Suppressor macrophage treated with lipopolysaccharide for 1 hour (primary cell): ENCODE results near the gene AASS.
A peak's percentile ranks its signal among the peaks of the same experiment; 100 is the strongest.

Experiments
- DNase-seq, 3 donors: peaks; one replicate each; pipeline ENCODE4 v3.0.0-alpha.2; 2020 to 2022

AASS gene

GRCh38 chr7:122103064-122103463 is 41.0 kb downstream of the AASS start:
- DNase-seq, result no peak

- DNase-seq, result no peak
These were observed 44.0 kb downstream of the AASS start for GRCh38 chr7:122100021-122100420.

- no peak for DNase-seq
These were observed 48.4 kb downstream of the AASS start for GRCh38 chr7:122095642-122096041.

GRCh38 chr7:122094549-122094948 is 49.5 kb downstream of the AASS start:
- no peak for DNase-seq

- peak; percentile 76 to 83 (median 83) for DNase-seq
These were observed 50.9 kb downstream of the AASS start for GRCh38 chr7:122092964-122093797.

- DNase-seq, result no peak
These were observed 61.4 kb downstream of the AASS start for GRCh38 chr7:122082670-122083069.

GRCh38 chr7:122082160-122082559 is 61.9 kb downstream of the AASS start:
- no peak for DNase-seq

GRCh38 chr7:122073635-122074034 is 70.4 kb downstream of the AASS start:
- no peak for DNase-seq

GRCh38 chr7:122072924-122073599 is 71.0 kb downstream of the AASS start:
- no peak for DNase-seq

- DNase-seq, result no peak
These were observed 71.8 kb downstream of the AASS start for GRCh38 chr7:122072272-122072671.

GRCh38 chr7:122070834-122071233 is 73.2 kb downstream of the AASS start:
- DNase-seq, result no peak

- DNase-seq, result no peak
These were observed 74.0 kb downstream of the AASS start for GRCh38 chr7:122070062-122070461.

GRCh38 chr7:122068999-122069398 is 75.0 kb downstream of the AASS start:
- DNase-seq, result no peak

GRCh38 chr7:122068046-122068445 is 76.0 kb downstream of the AASS start:
- no peak for DNase-seq

- DNase-seq, result no peak
These were observed 77.0 kb downstream of the AASS start for GRCh38 chr7:122067077-122067476.

- DNase-seq, result no peak
These were observed 79.1 kb downstream of the AASS start for GRCh38 chr7:122064971-122065370.

GRCh38 chr7:122063146-122063545 is 80.9 kb downstream of the AASS start:
- no peak for DNase-seq

- no peak for DNase-seq
These were observed 84.5 kb downstream of the AASS start for GRCh38 chr7:122059542-122059941.

GRCh38 chr7:122056977-122057376 is 87.1 kb downstream of the AASS start:
- peak in 2 of 3 donors; percentile 16 to 19 for DNase-seq

- no peak for DNase-seq
These were observed 89.0 kb downstream of the AASS start for GRCh38 chr7:122055073-122055472.

GRCh38 chr7:122054393-122054792 is 89.7 kb downstream of the AASS start:
- DNase-seq, result no peak

GRCh38 chr7:122046402-122046801 is 97.6 kb downstream of the AASS start:
- DNase-seq, result no peak

GRCh38 chr7:122040147-122040546 is 103.9 kb downstream of the AASS start:
- no peak for DNase-seq

GRCh38 chr7:122038904-122039303 is 105.1 kb downstream of the AASS start:
- DNase-seq, result no peak
